Erythroblast (primary cell): ENCODE measurements around the gene TOX2.

Source experiments
- GATA1 ChIP-seq: IDR thresholded peaks from 2 replicates; pipeline ENCODE4 v1.6.1; 2011; ENCODE audit warnings: low read depth, mild to moderate bottlenecking, control low read depth, low read length, moderate library complexity
- POLR2A ChIP-seq: IDR thresholded peaks from 2 replicates; pipeline ENCODE4 v1.6.1; 2011; ENCODE audit warnings: mild to moderate bottlenecking, low read length

- TF ChIP-seq POLR2A, result no peak
- TF ChIP-seq GATA1, result no peak
These were observed 98.0 kb downstream of the TOX2 start for GRCh38 chr20:44012466-44013226.
